GM12878 (cell line): ENCODE results near the gene TTC4. TPM values are rescaled to one million over a fixed set of nuclear protein-coding genes. Genes with fewer than 3 reads are reported as not detected.

ENCODE experiments used
- ATF7 ChIP-seq: fragments of 450-650 bp; IDR thresholded peaks from 2 replicates; pipeline ENCODE4 v1.6.1; 2016; ENCODE audit warnings: low read depth, mild to moderate bottlenecking
- DPF2 ChIP-seq: fragments of 450-650 bp; IDR thresholded peaks from 2 replicates; pipeline ENCODE4 v1.6.1; 2017; ENCODE audit warnings: mild to moderate bottlenecking
- EED ChIP-seq: sonication (generic); IDR thresholded peaks from 2 replicates; pipeline ENCODE4 v1.6.1; 2016; ENCODE audit warnings: antibody characterized with exemption, low read depth
- EGR1 ChIP-seq, 2 experiments: IDR thresholded peaks; 1 replicate in 1 of 2; 2 replicates in 1 of 2; pipeline ENCODE4 v1.6.1; 2011 to 2012; ENCODE audit warnings: low read depth in 2 of 2, low read length in 2 of 2, borderline replicate concordance in 1 of 2, mild to moderate bottlenecking in 1 of 2, moderate library complexity in 1 of 2
- IKZF1 ChIP-seq: fragments of 450-650 bp; conservative IDR thresholded peaks from 2 replicates; pipeline ENCODE4 v1.6.1; 2017; ENCODE audit warnings: antibody characterized with exemption, mild to moderate bottlenecking
- IKZF2 ChIP-seq, 2 experiments: fragments of 450-650 bp; IDR thresholded peaks; 2 replicates each; pipeline ENCODE4 v1.6.1; 2017; ENCODE audit warnings: mild to moderate bottlenecking in 2 of 2, moderate library complexity in 2 of 2
- KLF5 ChIP-seq: fragments of 450-650 bp; IDR thresholded peaks from 2 replicates; pipeline ENCODE4 v1.6.1; 2014; ENCODE audit warnings: mild to moderate bottlenecking; ENCODE audit not compliant: partially characterized antibody
- MLLT1 ChIP-seq: fragments of 450-650 bp; IDR thresholded peaks from 2 replicates; pipeline ENCODE4 v1.6.1; 2016; ENCODE audit warnings: mild to moderate bottlenecking
- MXI1 ChIP-seq: fragments of 150-350 bp; IDR thresholded peaks from 2 replicates; pipeline ENCODE4 v1.6.1; 2011; ENCODE audit warnings: low read depth, mild to moderate bottlenecking, inconsistent platforms, low read length, improper control_type of control experiment
- RELB ChIP-seq: fragments of 450-650 bp; IDR thresholded peaks from 2 replicates; pipeline ENCODE4 v1.6.1; 2017; ENCODE audit warnings: low read depth, mild to moderate bottlenecking, moderate library complexity
- REST ChIP-seq: IDR thresholded peaks from 2 replicates; pipeline ENCODE4 v1.6.1; 2012; ENCODE audit warnings: mild to moderate bottlenecking, low read depth, low read length
- RUNX3 ChIP-seq: IDR thresholded peaks from 2 replicates; pipeline ENCODE4 v1.6.1; 2012; ENCODE audit warnings: low read length, inconsistent platforms
- SKIL ChIP-seq: fragments of 450-650 bp; IDR thresholded peaks from 2 replicates; pipeline ENCODE4 v1.6.1; 2017; ENCODE audit warnings: mild to moderate bottlenecking, low read depth, inconsistent platforms; ENCODE audit not compliant: poor library complexity, severe bottlenecking
- SMC3 ChIP-seq: IDR thresholded peaks from 2 replicates; pipeline ENCODE4 v1.6.1; 2011; ENCODE audit warnings: low read length, improper control_type of control experiment, borderline replicate concordance
- SP1 ChIP-seq: IDR thresholded peaks from one replicate; pipeline ENCODE4 v1.6.1; 2011; ENCODE audit warnings: low read depth, low read length
- SREBF2 ChIP-seq: IDR thresholded peaks from 2 replicates; pipeline ENCODE4 v1.6.1; 2012; ENCODE audit warnings: mild to moderate bottlenecking, low read length
- SUZ12 ChIP-seq: fragments of 200-600 bp; sonication (generic); IDR thresholded peaks from one replicate; pipeline ENCODE4 v1.6.1; 2018; ENCODE audit warnings: antibody characterized with exemption, mild to moderate bottlenecking; ENCODE audit not compliant: unreplicated experiment
- TARDBP ChIP-seq: IDR thresholded peaks from 2 replicates; pipeline ENCODE4 v1.6.1; 2016; ENCODE audit warnings: borderline replicate concordance
- TCF3 ChIP-seq: IDR thresholded peaks from 2 replicates; pipeline ENCODE4 v1.6.1; 2012; ENCODE audit warnings: low read depth, mild to moderate bottlenecking, low read length, borderline replicate concordance; ENCODE audit not compliant: insufficient read depth
- YY1 ChIP-seq: IDR thresholded peaks from 2 replicates; pipeline ENCODE4 v1.6.1; 2011; ENCODE audit warnings: low read depth, mild to moderate bottlenecking, low read length
- ZNF207 ChIP-seq: fragments of 450-650 bp; IDR thresholded peaks from 2 replicates; pipeline ENCODE4 v1.6.1; 2014; ENCODE audit warnings: antibody characterized with exemption, mild to moderate bottlenecking, borderline replicate concordance
- polyA plus RNA-seq, 11 experiments: library from polyadenylated mRNA; depleted of rRNA in 4 of 11; unstranded in 6 of 11; stranded (reverse) in 5 of 11; fragments of >200 nt; fragmentation: Nextera tagmentation in 4 of 11; fragmentation: Illumina TruSeq in 1 of 11; extraction: Ambion mirVana in 4 of 11; extraction: Trizol in 1 of 11; gene quantifications; 1 replicate in 1 of 11; 2 replicates in 10 of 11; pipeline versions ENCODE4 v1.2.1 to v1.2.3, GENCODE V29; 2011 to 2016; ENCODE audit warnings: inconsistent platforms in 2 of 11, missing spikeins in 2 of 11, low read depth in 1 of 11
- total RNA-seq, 4 experiments: library from RNA; depleted of rRNA in 3 of 4; stranded (reverse); fragments of >200 nt in 3 of 4; fragmentation: Illumina TruSeq in 1 of 4; extraction: Trizol in 1 of 4; gene quantifications; 2 replicates each; pipeline versions ENCODE4 v1.2.1 to v1.2.3, GENCODE V29; 2013 to 2021

The TTC4 gene
- total and polyA plus RNA-seq, 10 of the 15 experiments (the other 5 are each of a cell fraction or from before 2014, with no cell fraction given), result 23.4 to 50.5 (median 36.0) TPM

GRCh38 chr1:54715493-54716298, at the start of gene TTC4 (continued):
- TF ChIP-seq MXI1 (peak; percentile 90), SMC3 (no peak), KLF5 (peak; percentile 25), IKZF2 (IDR thresholded peaks at IDR 0.05) (peak in 1 of 2 experiments; percentile 32; a peak in 3 of 4 replicates), TARDBP (0 out of 2 replicates have a peak, but pooled peaks have one; percentile 75), SREBF2 (no peak), EGR1 (IDR thresholded peaks at IDR 0.05; ENCODE audit: borderline replicate concordance in 1 of 2, low read depth in 2 of 2, low read length in 2 of 2) (peak; percentile 59 to 61; a peak in 2 of 3 replicates), ATF7 (no peak), MLLT1 (peak; percentile 24; the same call in 1 of the 2 replicates), SKIL (no peak), ZNF207 (peak; percentile 93), RUNX3 (peak; percentile 76), TCF3 (peak; percentile 79; the same call in 1 of the 2 replicates), SP1 (peak; percentile 92), EED (peak; percentile 69; the same call in 1 of the 2 replicates), RELB (peak; percentile 90), YY1 (peak; percentile 88), REST (0 out of 2 replicates have a peak, but pooled peaks have one; percentile 44), IKZF1 (peak; percentile 88), SUZ12 (no peak), DPF2 (0 out of 2 replicates have a peak, but pooled peaks have one; percentile 38)
